Esophagus muscularis mucosa (tissue), 3 donors: ENCODE data around the gene MET.

Experiments used
- CTCF ChIP-seq, 3 experiments: fragments of 200-600 bp in 2 of 3; fragments of 450-650 bp in 1 of 3; sonication (generic) in 2 of 3; IDR thresholded peaks; one replicate each; pipeline ENCODE4 v1.5.1; 2017 to 2019; ENCODE audit warnings: antibody characterized with exemption in 3 of 3, mild to moderate bottlenecking in 2 of 3, moderate library complexity in 1 of 3
- POLR2A ChIP-seq: fragments of 450-650 bp; IDR thresholded peaks from one replicate; pipeline ENCODE4 v1.6.1; 2017; ENCODE audit warnings: antibody characterized with exemption, moderate library complexity, mild to moderate bottlenecking, low read depth

- TF ChIP-seq CTCF (IDR thresholded peaks at IDR 0.05), result no peak
- TF ChIP-seq POLR2A, result no peak
These were observed 120.8 kb downstream of the MET start for GRCh38 chr7:116792813-116793212.
